ENCODE results near the gene BHMT.

- no peak for TF ChIP-seq CTCF (IDR thresholded peaks at IDR 0.05)
- no peak for TF ChIP-seq POLR2A (IDR thresholded peaks at IDR 0.05)
Measured at GRCh38 chr5:79181419-79182022, 69.9 kb downstream of the BHMT start.

All from heart left ventricle (tissue), 13 donors.